Activated CD4-positive, alpha-beta T cell treated with anti-CD3 and anti-CD28 coated beads, Interleukin-2, amount 50 U/mL, for 24 hours (primary cell): ENCODE results near the gene CACTIN.
A peak's percentile ranks its signal among the peaks of the same experiment; 100 is the strongest.
"Not testable (repeated sequence)": the region's sequence is repeated elsewhere in the genome, so short reads cannot be mapped to it uniquely, and the experiment has no call there.

Experiments used
- DNase-seq, 2 donors: peaks; one replicate each; pipeline ENCODE4 v3.0.0-alpha.2; 2020; ENCODE audit warnings: low read depth in 1 of 2, low spot score in 1 of 2

CACTIN gene

DNA sequence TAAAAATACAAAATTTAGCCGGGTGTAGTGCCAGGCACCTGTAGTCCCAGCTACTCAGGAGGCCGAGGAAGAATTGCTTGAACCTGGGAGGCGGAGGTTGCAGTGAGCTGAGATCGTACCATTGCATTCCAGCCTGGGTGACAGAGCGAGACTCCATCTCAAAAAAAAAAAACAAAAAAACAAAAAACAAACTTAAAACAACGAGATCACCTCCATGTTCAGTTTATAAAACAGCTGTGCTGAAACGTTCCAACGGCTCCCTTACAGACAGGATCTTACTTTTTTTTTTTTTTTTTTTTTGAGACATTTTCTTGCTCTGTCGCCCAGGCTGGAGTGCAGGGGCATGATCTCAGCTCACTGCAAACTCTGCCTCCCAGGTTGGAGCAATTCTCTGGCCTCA, 2.2 kb upstream of the CACTIN start:
- not testable (repeated sequence) for DNase-seq

DNA sequence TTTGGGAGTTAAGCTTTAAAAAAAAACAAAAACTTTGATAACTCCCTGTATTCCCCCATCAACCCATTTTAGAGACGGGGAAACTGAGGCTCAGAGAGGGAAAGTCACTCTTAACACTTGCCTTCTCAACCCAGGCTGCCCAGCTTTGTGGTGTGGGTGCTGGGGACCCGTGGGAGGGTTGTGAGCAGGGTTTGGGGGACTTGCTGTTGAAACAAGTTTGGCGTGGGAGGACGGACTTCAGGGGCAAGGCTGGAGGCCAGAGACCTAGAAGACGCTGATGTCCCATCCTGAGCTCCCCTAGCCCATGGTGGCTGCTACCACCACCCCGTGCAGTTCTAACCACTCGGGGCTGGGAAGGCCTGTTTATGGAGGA, 747 bp upstream of the CACTIN start:
- no peak for DNase-seq

GRCh38 chr19:3625996-3626472, 556 bp downstream of the CACTIN start:
- DNase-seq, result no peak

GRCh38 chr19:3623716-3624115, 2.9 kb downstream of the CACTIN start:
- no peak for DNase-seq

- DNase-seq, result no peak
These were observed 4.4 kb downstream of the CACTIN start for GRCh38 chr19:3622224-3622623.

GRCh38 chr19:3621689-3622088, 4.9 kb downstream of the CACTIN start:
- DNase-seq, result no peak

GRCh38 chr19:3620817-3621547, 5.6 kb downstream of the CACTIN start:
- no peak for DNase-seq

GRCh38 chr19:3620145-3620816, 6.3 kb downstream of the CACTIN start:
- no peak for DNase-seq

- no peak for DNase-seq
These were observed 7.0 kb downstream of the CACTIN start for GRCh38 chr19:3619631-3620012.

GRCh38 chr19:3618811-3619630, 7.6 kb downstream of the CACTIN start:
- no peak for DNase-seq

DNA sequence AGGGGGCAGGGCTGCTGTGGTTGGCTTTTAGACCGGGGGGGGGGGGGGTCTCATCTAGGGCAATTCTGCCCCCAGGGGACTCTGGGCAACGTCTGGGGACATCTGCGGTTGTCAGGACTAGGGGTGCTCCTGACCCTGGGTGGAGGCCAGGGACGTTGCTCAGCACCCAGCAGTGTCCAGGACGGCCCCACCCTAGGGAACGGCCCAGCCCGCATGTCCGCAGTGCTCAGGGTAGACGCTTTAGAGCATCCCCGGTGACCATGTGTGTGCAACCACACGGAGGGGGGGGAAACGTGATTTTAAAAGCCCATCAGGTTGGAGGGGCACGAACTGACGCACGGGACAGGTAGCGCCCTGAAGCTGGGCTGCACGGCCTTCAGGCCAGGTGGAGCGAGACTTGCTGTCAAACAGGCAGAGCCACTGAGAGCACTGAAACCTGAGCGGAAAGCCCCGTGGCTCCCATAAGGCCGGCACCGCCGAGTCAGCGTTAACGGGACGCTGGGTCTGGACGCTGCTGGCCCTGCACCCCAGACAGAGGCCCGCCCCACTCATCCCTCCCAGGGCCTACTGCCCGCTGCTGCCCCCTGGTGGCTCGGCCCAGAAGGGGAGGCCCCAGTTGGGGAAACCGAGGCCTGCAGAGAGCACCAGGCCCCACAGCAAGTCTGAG, 8.3 kb downstream of the CACTIN start:
- peak; percentile 23 to 40 for DNase-seq

DNA sequence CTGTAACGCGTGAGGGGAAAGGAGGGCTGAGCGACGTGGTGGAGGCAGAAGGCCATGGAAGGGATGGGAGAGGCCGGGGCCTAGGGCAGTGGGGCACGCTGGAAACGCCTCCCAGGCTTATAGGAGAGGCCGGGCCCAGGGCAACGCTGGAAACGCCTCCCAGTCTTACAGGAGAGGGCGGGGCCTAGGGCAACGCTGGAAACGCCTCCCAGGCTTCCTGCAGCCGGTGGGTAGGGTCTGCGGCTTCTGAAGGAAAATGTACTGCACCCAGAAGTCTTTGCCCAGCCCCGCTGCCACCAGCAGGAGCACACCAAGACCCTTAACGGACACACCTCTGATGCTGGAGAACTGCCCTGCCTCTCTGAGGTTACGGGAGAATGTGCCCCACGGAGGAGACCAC, 9.1 kb downstream of the CACTIN start:
- DNase-seq, result no peak

GRCh38 chr19:3615524-3616135, 11.0 kb downstream of the CACTIN start:
- no peak for DNase-seq

DNA sequence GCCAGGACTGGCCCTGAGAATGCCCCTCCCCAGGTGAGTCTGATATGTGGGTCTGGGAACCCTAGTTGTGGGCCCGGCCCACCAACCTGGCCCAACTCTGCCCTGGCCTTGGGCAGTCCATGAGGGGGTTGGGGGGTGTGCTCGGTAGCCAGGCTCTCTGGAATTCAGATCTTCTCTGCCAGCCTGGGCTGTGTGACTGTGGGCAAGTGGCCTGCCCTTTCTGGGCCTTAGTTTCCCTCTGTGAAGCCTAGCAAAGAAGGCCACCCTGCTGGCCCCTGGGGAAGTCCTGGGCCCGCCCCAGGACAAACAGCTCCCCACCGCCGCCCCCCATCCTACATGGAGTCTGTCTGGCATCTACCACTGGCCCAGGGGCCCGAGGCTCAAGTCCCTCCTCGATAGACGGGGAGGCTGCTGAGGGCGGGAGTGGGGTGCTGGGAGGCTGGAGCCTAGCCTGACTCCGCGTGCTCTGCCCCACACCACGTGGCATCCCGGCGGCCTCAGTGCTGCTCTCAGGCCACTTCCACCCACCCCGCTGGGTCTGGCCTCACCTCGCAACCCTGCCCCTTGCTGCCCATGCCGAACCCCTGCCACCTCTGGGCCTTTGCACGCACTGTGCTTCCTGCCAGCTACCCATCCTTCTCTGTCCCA, 11.6 kb downstream of the CACTIN start:
- no peak for DNase-seq

GRCh38 chr19:3613818-3614661, 12.6 kb downstream of the CACTIN start:
- DNase-seq, result no peak

DNA sequence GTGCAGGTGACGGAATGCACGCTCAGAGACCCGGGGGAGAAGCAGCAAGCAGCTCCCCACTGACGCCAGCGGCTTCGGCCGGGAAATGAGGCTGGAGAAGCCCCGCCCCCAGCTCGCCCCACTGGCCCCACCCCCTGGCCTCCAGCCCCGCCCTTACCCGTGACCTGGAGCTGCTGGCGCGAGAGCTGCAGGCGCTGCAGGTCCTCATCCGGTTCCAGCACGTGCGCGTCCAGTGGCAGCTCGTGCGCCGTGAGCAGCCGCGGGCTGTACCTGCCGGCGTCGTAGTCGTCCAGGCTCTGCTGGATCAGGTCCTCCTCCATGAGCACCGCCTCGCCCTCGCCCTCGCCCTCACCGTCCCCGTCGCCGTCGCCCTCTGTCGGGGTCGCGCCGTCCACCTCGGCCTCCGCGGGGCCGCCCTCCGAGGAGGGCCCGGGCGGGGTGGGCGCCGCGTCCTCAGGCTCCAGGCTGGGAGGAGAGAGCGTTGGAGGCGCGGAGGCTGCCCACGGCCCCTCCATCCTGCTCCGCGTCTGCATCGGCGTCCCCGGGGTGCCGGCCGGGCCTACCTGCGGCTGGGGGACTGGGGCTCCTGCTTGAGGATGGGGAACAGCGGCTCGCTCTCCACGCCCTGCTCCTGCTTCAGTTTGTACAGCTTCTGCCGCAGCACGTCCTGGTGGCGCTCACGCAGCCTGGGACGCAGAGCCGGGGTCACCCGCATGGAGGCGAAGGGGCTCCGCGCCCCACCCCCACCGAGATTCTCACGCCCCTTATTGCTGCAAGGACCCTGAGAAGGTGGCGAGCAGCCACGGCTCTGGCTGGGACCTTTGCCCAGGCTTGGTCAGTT, 13.5 kb downstream of the CACTIN start:
- DNase-seq, result no peak

DNA sequence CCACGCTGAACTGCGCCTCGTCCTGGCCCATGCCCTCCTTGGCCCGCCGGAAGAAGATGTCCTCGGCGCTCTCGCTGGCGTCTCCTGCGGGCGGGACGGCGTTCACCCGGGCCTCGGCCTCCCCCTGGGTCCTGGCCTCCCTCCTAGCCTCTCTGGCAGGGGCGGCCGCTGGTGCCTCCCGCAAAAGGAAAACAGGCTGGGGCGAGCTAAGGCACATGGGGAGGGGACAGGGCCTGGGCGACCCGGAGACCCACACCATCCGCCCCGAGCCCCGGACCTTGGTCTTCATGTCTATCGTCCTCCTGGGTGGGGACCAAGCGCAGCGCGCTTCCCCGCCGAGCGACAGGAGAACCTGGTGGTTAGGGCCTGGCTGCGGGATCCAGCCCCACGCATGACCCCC, 14.3 kb downstream of the CACTIN start:
- DNase-seq, result no peak

- DNase-seq, result no peak
These were observed 14.7 kb downstream of the CACTIN start for GRCh38 chr19:3611841-3612240.
